GM18517 (cell line): ENCODE measurements around the gene NAV2.

Experiments used
- ATAC-seq: cut with Tn5 transposase; IDR thresholded peaks from one replicate; pipeline ENCODE4 v1.9.1; 2021; ENCODE audit warnings: mild to moderate bottlenecking, moderate library complexity; ENCODE audit not compliant: unreplicated experiment

The NAV2 gene

DNA sequence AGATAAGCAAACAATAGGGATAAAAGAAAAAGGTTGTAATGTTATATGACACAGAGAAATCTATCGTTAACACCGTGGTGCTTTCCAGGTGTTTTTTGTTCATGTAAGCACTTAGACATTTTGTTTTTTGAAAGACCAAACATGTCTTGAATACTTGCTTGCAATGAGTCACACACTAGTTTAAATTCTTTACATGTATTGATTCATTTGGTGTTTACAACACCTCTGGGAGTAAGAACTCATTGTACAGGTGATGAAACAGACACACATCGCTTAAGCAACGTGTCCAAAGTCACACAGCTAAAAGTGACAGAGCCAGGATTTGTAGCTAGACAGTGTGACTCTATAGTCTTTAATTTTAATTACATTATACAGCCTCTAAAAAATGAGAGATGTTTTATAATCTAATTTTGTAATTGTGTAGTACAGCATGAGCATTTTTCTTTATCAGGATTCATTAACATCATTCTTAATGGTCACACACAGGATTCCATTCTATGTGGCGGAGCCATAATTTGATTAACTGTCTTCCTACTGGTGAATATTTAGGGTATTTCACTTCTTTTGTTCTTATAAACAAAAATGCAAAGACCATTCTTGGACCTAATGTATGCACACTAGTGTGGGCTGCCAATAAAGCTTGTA lies 298.8 kb downstream of the NAV2 start:
- ATAC-seq = no peak

GRCh38 chr11:20013346-20014066 lies 300.9 kb downstream of the NAV2 start:
- ATAC-seq = no peak

DNA sequence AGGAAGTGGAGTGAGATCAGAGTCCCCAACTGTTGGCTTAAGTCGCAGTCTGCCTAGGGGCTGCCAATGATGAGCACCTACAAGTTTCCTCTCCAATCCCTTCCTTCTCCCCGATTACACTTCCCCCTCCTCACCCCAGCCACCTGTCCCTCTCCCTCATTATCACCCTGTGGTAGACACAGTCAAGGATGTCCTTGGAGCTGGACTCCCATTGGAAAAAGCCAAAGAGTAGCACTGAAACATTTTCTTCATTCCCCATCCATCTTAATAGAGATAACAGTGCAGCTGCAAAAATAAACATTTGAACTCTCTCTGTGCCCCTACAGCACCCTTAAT lies 301.4 kb downstream of the NAV2 start:
- no peak for ATAC-seq

- ATAC-seq = no peak
Observed at GRCh38 chr11:20015101-20015500, 302.5 kb downstream of the NAV2 start.

DNA sequence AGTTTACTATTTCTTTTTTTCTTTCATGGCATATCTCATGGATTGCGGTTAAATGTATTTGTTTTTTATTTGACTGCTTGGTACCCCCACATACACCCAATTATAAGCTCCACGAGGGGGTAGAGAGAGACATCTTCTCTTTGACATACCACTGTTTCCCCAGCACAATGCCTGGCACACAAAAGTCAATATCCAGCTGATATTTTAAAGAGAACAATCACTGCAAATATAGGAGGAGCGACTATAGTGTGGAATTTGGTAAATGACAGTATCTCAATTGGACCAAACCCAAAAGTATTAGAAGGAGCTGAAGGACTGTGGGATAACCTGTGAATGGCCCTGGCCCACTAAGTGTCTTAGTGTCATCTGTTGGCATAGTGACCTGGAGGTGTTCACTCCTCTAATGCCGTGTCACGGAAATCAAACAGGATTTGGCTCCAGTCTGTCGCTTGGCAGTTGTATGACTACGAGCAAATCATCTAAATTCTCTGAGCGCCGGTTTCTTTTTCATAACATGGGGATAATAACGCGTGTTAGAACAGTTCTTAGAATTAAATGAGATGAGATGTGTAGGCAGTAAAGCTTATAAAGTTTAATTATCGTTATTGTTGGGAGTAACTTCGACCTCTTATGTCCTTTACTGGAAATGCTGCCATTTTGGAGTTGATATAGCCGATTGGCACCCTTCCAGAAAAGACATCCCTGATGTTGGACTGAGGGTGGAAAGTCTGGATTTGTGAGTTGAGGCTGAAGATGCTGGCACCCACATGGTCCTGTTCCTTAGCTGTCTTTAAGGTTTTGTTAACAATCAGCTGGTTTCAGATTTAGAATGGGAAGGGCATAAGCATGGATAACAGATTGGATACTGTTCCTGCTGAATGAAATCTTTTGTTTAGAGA lies 303.1 kb downstream of the NAV2 start:
- ATAC-seq = no peak

- ATAC-seq = no peak
Observed at GRCh38 chr11:20016526-20016925, 303.9 kb downstream of the NAV2 start.

DNA sequence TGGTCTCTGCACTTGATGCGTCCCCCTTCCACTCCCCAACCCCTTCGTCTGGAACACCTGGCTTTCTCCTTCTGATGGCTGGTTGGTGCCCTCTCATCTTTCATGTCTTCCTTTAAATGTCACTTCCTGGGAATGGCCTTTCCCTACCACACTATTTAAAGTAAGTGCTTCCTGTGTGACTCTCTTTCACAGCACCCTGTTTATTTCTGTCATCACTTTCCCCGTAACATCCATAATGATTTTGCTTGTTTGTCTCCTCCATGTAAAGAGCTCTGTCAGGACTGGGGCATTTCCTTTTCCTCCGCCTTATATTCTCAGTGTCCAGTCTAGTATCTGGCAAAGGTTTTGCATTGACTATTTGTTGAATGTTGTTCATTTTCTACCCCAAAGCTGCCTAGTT lies 304.7 kb downstream of the NAV2 start:
- ATAC-seq = no peak

DNA sequence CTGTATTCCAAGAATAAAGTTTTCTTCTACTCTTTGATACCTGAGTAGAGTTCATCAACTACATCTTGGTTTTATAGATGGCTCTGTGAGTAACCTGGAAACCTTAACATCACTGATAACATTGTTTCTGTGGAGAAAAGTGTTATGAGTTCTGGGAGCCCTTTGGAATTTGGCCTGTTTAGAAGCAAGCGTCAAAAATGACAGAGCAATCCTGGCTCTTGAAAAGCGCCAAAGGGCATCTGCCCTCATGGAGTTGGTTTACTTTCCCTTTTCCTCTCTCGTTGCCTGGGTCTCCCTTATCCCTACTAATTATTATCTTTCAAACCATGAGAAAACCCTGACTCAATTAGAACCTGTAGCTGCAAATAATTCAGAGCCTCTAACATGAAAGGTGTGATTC lies 307.6 kb downstream of the NAV2 start:
- ATAC-seq = no peak

- ATAC-seq = no peak
Observed at GRCh38 chr11:20020716-20021115, 308.1 kb downstream of the NAV2 start.

DNA sequence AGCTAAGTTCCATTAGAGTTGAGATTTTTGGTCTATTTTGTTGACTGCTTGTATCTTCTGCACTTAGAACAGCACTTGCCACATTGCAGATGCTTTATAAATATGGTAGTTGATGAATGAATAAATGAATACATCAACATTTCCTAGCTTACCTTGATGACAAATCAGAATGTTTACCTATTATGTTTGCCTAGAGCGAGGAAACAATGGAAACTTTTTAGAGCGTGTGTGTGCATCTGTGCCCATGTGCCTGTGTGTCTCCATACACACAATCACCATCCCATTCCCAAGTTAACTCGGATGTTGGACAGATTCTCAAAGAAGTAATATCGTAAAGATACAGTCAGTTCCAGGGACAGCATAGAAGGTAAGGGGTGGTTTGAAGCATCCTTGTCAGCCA lies 308.6 kb downstream of the NAV2 start:
- ATAC-seq = no peak

GRCh38 chr11:20021771-20022362 lies 309.2 kb downstream of the NAV2 start:
- ATAC-seq = no peak

- ATAC-seq = no peak
Observed at GRCh38 chr11:20022363-20023081, 309.9 kb downstream of the NAV2 start.

DNA sequence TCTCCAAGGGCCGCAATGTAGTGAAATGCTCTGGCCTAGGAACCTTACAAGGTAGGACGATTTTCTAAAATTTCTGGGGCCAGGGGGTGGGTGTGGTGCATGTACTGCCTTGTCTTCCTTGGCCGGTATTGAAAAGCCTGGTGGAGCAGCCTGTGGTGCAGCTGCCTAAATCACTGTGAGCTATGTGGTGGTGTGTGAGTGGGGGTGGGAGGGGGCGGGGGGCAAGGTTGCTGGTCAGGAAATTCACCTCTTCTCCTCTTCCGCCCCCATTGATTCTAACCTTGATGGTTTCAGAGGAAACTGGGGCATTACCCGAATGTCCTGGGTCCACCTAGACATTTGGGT lies 310.4 kb downstream of the NAV2 start:
- no peak for ATAC-seq

GRCh38 chr11:20024172-20024935 lies 311.7 kb downstream of the NAV2 start:
- no peak for ATAC-seq

- no peak for ATAC-seq
Observed at GRCh38 chr11:20025332-20025840, 312.7 kb downstream of the NAV2 start.

DNA sequence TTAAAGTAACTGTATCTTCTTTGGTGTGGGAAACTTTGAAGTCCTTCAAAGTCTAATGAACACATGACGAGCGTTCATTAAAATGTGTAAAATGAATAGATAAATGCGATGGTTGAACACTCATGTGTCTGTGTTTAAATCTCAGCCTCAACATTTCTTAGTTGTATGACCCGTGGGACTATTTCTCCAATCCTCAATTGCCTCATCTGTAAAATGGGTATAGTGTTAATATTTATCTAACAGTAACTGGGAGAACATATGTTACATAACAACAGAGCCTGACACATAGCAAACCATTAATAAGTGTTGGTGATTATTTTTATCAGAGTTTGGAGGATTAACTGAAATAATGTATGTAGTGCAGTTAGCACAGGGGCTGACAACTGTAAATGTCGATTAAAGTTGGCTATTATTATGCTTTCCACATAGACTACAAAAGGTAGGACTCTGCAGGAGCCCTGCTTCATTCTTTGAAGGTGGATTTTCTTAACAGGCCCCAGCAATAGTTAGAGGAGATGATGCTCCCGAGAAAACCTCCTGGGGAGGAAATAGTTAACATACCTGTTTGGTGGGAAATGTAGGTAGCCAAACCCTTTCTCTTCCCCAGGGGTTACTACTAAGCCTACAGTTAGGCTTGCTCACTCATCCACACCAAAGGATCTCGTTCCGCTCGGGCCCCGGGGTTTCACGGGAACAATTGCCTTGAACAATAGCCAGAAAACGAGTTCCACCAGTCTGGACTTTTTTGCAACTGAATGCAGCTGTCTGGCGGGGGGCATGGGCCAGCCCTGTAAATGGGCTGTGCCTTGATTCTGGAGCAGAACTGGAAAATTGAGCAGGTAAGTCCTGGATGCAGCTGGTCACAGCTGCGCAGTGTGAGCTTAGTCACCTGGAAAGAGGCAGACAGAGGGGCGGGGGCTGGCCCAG lies 314.3 kb downstream of the NAV2 start:
- ATAC-seq = no peak

- ATAC-seq = no peak
Observed at GRCh38 chr11:20027556-20028013, 314.9 kb downstream of the NAV2 start.

DNA sequence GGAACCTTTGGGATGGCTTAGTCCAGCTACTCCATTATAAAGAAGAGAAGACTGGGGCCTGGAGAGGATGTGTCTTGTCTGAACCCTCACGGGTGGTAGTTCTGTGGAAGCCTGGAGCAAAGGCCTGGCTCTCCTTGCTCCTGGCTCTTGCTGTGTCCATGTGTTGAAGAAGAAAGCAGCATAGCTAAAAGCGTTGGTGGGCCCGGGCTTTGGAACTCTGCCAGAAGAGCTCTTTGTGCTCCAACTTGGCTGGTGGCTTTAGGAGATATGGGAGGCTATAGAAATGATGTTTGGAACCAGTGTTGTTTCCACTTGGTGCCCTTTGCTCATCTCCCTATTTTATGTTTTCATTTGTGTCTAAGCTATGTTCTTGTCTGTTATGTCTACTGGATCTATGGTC lies 316.6 kb downstream of the NAV2 start:
- ATAC-seq = no peak

GRCh38 chr11:20030472-20030871 lies 317.8 kb downstream of the NAV2 start:
- no peak for ATAC-seq
